ENCODE results near the gene CENPS. TPM values are rescaled to one million over a fixed set of nuclear protein-coding genes. Genes with fewer than 3 reads are reported as not detected.
"Not testable (repeated sequence)": the region's sequence is repeated elsewhere in the genome, so short reads cannot be mapped to it uniquely, and the experiment has no call there.

The CENPS gene
- polyA plus RNA-seq, 1 experiment = 11.4 TPM

- H3K27ac ChIP-seq (ENCODE audit: low read depth, low read length) = peak overlapping the region; percentile 75
- CTCF ChIA-PET = interaction anchor here (0.9 to 1.7 kb wide), 3 partner anchors 12 to 38 kb away, joined by 3 to 7 read pairs (median 3); partner anchors contain the start of gene CENPS
- H3K27me3 ChIP-seq (ENCODE audit: control insufficient read depth, insufficient read depth, low read length) = no peaks in the 10 kb centered on the region
- no peaks in the 10 kb centered on the region for H3K9me3 ChIP-seq (ENCODE audit: control insufficient read depth, insufficient read depth, low read length)
- POLR2A ChIA-PET = interaction anchor here (1.0 to 2.9 kb wide), 7 partner anchors 9 to 205 kb away, joined by 4 to 10 read pairs (median 6); partner anchors contain the start of genes KIF1B and PGD
- no peak for TF ChIP-seq CTCF (IDR thresholded peaks at IDR 0.05; ENCODE audit: low read depth, low read length)
- peak; percentile 76 for DNase-seq (ENCODE audit: low read depth, low spot score)
- no peak overlapping the region for H3K4me3 ChIP-seq (ENCODE audit: low read depth, low read length)
These were observed 14.9 kb upstream of the CENPS start for GRCh38 chr1:10415211-10415930.

- CTCF ChIA-PET = interaction anchor here (0.6 to 1.7 kb wide), 4 partner anchors 12 to 1430 kb away, joined by 3 to 7 read pairs (median 4); partner anchors contain the start of gene CENPS
- not testable (repeated sequence) for H3K4me3 ChIP-seq (ENCODE audit: low read depth, low read length)
These were observed 14.3 kb upstream of the CENPS start for GRCh38 chr1:10415967-10416366.

GRCh38 chr1:10418741-10419140 is 11.5 kb upstream of the CENPS start:
- DNase-seq (ENCODE audit: low read depth, low spot score); H3K27ac ChIP-seq (ENCODE audit: low read depth, low read length); H3K4me3 ChIP-seq (ENCODE audit: low read depth, low read length); H3K27me3 ChIP-seq (ENCODE audit: control insufficient read depth, insufficient read depth, low read length); H3K9me3 ChIP-seq (ENCODE audit: control insufficient read depth, insufficient read depth, low read length); POLR2A ChIA-PET: not testable (repeated sequence)
- CTCF ChIA-PET = interaction anchor here (0.7 kb wide), 1 partner anchor 12 kb away, joined by 4 read pairs; the partner anchor contains the start of gene CENPS

More at GRCh38 chr1:10415967-10416366, 14.3 kb upstream of the CENPS start:
- DNase-seq (ENCODE audit: low read depth, low spot score); H3K27ac ChIP-seq (ENCODE audit: low read depth, low read length); H3K9me3 ChIP-seq (ENCODE audit: control insufficient read depth, insufficient read depth, low read length); H3K27me3 ChIP-seq (ENCODE audit: control insufficient read depth, insufficient read depth, low read length): not testable (repeated sequence)
- POLR2A ChIA-PET = interaction anchor here (1.0 to 2.9 kb wide), 7 partner anchors 8 to 206 kb away, joined by 4 to 10 read pairs (median 6); partner anchors contain the start of genes KIF1B and PGD

DNA sequence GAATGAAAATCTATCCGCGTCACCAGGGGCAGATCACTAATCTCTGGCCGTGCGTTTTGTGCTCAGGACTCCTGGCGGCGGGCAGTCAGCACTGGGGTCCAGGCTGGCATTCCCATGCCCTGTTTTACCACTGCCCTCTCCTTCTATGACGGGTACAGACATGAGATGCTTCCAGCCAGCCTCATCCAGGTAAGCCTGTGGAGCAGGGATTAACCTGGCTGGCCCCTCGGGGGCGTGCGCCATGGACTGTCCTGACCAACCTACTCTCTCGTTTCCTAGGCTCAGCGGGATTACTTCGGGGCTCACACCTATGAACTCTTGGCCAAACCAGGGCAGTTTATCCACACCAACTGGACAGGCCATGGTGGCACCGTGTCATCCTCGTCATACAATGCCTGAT is 10.9 kb upstream of the CENPS start:
- CTCF ChIA-PET = interaction anchor here (1.4 kb wide), 1 partner anchor 32 kb away, joined by 3 read pairs; no protein-coding TSS in a partner anchor
- Histone ChIP-seq H3K4me3 (ENCODE audit: low read depth, low read length) (no peak overlapping the region), H3K9me3 (ENCODE audit: control insufficient read depth, insufficient read depth, low read length) (no peaks in the 10 kb centered on the region), H3K27me3 (ENCODE audit: control insufficient read depth, insufficient read depth, low read length) (no peaks in the 10 kb centered on the region), H3K27ac (ENCODE audit: low read depth, low read length) (no peak overlapping the region)
- POLR2A ChIA-PET = no interaction called here
- TF ChIP-seq CTCF (IDR thresholded peaks at IDR 0.05; ENCODE audit: low read depth, low read length) = no peak
- DNase-seq (ENCODE audit: low read depth, low spot score) = no peak

DNA sequence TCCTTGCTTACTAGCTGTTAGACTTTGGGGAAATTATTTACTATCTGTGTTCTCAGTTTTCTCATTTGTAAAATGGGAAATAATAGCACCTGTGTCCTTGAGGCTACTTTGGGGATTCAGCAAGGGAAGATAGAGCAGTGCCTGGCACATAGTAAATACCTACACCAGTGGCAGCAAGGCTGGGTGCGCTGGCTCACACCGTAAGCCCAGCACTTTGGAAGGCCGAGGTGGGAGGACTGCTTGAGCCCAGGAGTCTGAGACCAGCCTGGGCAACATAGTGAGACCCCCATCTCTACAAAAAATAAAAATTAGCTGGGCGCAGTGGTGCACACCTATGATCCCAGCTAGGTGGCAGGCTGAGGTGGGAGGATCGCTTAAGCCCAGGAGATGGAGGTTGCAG is 8.6 kb upstream of the CENPS start:
- TF ChIP-seq CTCF (IDR thresholded peaks at IDR 0.05; ENCODE audit: low read depth, low read length) = no peak
- CTCF ChIA-PET = no interaction called here
- Histone ChIP-seq H3K27ac (ENCODE audit: low read depth, low read length) (no peak overlapping the region), H3K9me3 (ENCODE audit: control insufficient read depth, insufficient read depth, low read length) (no peaks in the 10 kb centered on the region), H3K27me3 (ENCODE audit: control insufficient read depth, insufficient read depth, low read length) (no peaks in the 10 kb centered on the region), H3K4me3 (ENCODE audit: low read depth, low read length) (no peak overlapping the region)
- POLR2A ChIA-PET = no interaction called here
- no peak for DNase-seq (ENCODE audit: low read depth, low spot score)

DNA sequence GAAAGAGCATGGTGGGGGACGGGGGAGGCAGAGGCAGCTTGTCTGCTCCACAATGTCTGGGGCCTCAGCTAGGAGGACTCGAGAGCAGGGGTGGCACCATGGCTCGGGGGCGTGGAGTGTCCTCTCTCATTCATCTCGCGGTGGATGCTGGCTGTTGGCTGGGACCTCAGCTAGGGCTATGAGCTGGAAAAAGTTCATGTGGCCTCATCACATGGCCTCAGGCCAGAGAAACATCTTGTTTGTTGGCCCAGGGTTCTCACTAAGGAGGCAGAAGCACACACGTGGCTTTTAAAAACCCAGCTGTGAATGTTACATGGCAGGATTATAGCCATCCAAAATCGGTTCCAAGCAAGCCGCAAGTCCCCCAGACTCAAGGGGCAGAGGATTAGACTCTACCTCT is 6.2 kb upstream of the CENPS start:
- H3K4me3 ChIP-seq (ENCODE audit: low read depth, low read length) = no peak overlapping the region
- no peak for TF ChIP-seq CTCF (IDR thresholded peaks at IDR 0.05; ENCODE audit: low read depth, low read length)
- no peak for DNase-seq (ENCODE audit: low read depth, low spot score)
- no peaks in the 10 kb centered on the region for H3K27me3 ChIP-seq (ENCODE audit: control insufficient read depth, insufficient read depth, low read length)
- peak overlapping the region; percentile 61 for H3K27ac ChIP-seq (ENCODE audit: low read depth, low read length)
- ChIA-PET CTCF (interaction anchor here (1.1 to 3.5 kb wide), 2 partner anchors 36 to 46 kb away, joined by 5 to 27 read pairs; no protein-coding TSS in a partner anchor), POLR2A (interaction anchor here (0.5 to 1.0 kb wide), 5 partner anchors 9 to 660 kb away, joined by 3 to 6 read pairs (median 3); no protein-coding TSS in a partner anchor)
- no peaks in the 10 kb centered on the region for H3K9me3 ChIP-seq (ENCODE audit: control insufficient read depth, insufficient read depth, low read length)

All from AG04450 (cell line).